ENCODE measurements around the gene FBRSL1.

The FBRSL1 gene

DNA sequence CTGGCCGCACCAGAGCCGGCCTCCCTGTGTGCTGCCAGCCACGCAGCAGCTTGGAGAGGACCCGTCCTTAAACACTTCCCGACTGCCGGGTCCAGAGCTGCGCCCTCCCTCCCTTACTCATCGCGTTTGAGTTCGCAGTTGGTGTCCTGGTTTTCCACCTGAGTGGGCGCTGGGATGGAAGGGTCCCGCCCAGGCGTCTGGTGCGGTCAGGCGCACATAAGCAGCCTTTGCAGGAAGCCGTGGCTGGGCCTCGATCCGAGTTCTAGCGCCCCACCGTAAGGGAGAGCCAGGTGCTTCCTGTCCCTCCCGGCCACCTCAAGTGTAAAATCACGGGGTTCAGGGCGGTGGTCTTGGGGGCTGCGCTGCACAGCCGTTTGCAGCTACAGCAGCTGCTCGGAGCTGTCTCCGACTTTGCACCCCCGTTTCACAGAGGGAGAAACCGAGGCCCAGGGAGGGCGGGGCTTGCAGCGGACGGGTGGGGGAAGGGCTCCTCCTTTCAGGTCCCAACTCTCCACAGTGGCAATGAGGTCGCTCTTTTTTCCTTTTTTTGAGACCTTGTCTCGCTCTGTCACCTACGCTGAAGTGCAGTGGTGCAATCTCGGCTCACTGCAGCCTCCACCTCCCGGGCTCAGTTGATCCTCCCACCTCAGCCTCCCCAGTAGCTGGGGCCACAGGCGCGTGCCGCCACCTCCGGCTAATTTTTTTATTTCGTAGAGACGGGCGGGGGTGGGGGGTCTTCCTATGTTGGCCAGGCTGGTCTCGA is 69.1 kb downstream of the FBRSL1 start:
- no peak for DNase-seq (ENCODE audit: low spot score)

DNA sequence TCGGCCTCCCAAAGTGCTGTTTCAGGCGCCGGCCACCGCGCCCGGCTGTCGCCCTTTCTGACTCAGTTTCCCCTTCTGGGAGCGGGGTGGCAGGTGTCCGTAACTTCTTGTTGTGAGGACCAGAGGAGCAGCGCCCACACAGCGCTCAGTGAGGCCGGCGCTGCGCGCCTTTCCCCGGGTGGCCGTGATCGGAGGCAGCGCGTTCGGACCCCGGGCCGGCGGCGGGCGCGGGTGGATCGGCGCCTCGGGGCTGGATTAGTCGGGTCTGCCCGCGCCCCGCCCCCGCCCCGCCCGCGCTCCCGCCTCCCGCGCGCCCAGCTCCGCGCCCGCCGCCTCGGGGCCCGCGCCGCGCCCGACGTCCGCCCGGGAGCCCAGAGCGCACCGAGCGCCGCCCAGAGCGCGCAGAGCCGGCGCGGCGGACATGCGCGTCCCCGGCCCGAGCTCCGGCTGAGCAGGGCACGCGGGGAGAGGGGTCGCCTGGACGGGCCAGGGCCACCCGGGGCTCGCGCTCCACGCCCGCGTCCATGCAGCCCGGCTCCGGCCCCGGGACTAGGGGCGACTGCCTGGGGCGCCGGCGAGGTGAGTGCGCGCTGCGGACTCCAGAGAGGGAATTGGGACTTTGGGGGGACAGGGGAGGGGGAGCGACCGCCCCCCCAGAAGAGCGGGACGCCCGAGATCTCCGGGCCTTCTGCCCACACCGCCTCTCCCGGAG is 69.9 kb downstream of the FBRSL1 start:
- DNase-seq (ENCODE audit: low spot score), result peak; percentile 87

DNA sequence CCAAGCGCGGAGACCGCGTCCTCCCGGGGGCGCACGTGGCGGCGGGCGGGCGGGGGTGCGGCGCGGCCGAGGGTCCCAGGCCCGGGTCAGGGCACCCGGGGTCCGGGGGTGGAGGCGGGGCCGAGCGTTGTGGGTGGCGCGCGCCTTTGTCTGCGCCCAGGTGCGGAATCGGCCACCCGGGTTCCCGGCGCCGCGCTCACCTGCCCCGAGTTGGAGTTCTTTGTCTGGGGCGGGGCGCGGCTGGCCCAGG is 70.3 kb downstream of the FBRSL1 start:
- DNase-seq (ENCODE audit: low spot score), result peak; percentile 79

DNA sequence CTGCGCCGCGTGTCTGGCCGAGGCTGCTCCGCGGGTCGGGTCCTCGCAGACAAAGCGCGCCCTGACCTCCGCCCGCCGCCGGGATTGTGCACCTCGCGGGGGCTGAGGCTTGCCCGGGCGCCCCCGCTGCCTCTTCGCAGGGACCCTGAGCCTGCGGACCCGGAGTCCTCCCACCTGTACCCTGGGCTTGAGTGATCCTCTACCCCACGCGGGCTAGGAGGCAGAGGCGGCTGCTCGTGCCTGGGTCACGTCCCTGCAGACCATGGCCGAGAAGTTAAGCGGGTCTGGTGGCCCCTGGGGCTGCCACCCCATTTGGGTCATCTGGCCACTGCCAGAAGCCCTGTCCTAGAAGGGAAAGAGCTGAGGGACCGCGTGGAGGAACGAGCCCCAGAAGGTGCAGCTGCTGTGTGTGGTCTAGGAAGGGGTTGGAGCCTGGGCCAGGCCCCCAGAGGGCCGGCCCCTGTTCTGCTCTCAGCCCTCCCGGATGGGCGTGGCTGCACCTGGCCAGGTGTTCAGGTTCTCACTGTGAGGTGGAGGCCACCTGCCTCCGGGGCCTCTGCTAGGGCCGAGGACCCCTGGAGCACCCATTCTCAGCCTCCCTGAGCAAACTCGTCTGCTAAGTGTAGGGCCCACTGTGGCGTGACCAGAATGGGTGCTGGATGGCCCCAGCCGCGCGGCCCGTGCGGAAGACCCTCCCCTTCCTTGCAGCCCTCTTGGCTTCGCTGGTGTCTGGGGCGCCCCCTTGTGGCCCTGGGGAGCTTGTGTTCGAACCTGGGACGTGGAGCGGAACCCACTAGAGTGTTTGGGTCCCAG is 70.9 kb downstream of the FBRSL1 start:
- peak; percentile 95 for DNase-seq (ENCODE audit: low spot score)
